Activated CD8-positive, alpha-beta memory T cell treated with anti-CD3 and anti-CD28 coated beads, Interleukin-2, amount 50 U/mL, for 4 hours (primary cell): ENCODE data around the gene TCFL5.

ENCODE experiments used
- DNase-seq: peaks from one replicate; pipeline ENCODE4 v3.0.0-alpha.2; 2020

The TCFL5 gene

DNA sequence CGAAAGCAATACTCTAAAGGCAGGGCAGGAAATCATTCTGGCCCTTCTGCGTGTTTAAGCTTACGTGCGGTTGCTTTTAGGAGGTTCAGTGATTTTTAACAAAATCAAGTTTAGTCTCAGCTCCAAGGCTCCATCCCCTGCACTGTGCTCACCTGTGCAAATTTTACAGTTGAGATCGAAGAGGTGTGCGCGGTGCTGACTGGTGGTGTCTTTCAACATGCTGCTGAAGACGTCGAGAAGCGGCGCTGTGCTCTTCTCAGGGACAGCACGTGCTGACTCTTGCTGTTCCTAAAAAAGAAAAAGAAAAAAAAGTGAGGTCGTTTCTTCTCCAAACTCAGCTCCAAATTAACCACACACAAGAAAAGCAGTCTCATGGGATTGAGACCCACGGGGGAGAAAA lies 32.6 kb upstream of the TCFL5 start:
- no peak for DNase-seq

- DNase-seq, result no peak
Measured at GRCh38 chr20:62893700-62894099, 32.1 kb upstream of the TCFL5 start.

DNA sequence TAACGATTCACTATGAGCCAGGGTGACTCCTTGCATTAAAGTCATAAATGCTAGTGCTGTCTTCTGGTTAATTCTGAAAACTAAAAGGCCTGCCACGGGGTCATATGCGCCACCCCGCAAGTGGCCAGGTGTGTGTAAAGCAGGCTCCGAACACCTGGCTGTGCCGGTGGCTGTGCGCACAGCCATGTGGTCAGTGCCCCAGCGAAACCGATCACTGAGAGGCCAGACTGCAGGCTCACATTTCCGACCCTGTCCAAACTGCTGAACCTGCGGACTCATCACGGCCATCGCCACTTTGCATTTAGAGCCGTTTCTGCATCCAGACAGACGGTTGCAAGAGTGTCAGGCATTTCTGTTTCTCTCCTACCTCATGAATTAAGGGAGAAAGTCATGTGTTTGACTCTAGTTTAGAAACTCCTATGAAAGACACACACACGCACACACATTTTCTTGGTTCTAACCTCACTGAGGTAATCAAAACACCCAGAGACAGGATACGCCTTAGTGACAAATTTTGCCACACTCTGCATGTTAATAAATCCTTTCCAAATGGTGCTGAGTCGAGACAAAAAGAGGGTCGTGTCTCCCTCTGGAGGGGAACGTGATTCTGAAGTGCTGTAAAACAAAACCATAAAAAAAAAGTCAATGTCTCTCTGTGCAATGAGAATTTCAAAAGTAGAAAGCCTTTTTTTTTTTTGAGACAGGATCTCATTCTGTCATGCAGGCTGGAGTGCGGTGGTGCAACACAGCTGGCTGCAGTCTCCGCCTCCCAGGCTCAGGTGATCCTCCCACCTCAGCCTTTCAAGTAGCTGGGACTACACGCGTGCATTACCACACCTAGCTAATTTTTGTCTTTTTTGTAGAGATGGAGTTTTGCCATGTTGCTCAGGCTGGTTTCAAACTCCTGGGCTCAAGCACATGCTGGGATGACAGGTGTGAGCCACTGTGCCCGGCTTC lies 31.0 kb upstream of the TCFL5 start:
- DNase-seq, result no peak

DNA sequence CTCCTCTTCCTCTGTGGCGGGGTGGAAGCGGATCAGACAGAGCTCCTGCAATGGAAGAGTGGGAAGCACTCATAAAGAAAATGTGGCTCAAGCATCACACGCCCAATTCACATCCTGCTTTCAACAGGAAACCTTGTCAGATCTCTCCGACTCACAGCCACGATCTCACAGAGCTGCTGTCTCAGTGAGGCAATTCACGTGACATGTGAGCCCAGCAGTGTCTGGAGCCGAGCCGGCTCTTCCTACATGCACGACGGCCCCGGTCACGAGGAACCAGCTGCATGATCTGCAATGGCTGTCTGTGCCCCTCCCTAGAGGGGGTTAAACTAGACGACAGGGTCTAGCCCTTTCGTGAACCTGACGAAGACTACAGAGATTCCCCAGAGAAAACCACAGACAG lies 29.5 kb upstream of the TCFL5 start:
- no peak for DNase-seq

- DNase-seq, result no peak
Measured at GRCh38 chr20:62890444-62890843, 28.8 kb upstream of the TCFL5 start.

GRCh38 chr20:62889871-62890270 lies 28.2 kb upstream of the TCFL5 start:
- DNase-seq, result no peak

- no peak for DNase-seq
Measured at GRCh38 chr20:62889411-62889810, 27.8 kb upstream of the TCFL5 start.

DNA sequence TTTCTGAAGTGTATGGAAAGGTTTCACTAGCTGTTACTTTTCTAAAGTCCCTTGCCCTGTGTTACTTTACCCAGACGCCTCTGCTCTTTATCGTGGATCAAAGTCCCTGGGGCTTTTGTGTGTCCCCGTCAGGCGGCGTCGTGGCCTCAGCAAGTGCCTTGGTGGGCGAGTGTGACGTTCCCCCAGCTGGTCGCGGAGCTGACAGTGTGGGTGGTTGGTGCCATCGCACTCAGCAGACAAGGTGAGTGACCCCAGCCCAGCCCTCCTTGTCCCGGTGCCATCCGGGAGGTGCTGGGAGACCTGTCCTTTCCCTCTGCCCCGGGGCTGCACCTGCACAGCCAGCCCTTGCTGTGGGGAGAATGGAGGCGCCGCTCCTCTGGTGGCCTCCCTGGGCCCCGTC lies 27.3 kb upstream of the TCFL5 start:
- no peak for DNase-seq

DNA sequence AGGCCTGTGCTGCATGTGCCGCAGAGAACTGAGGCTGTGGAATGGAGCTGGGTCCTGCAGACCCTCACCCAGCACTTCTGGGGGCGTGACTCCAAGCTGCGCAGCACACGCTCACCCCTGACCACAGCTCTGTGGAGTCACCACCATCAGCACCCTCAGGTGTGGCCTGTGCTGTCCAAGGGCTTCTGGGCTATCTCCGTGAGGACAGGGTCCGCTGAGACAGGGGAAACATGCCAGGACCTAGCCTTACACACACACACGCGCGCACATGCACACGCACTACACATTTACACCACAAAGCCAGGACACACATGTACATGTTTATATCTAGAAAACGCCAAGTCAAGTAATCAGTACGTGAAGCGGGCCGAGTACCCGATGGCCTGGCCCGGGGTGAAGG lies 26.8 kb upstream of the TCFL5 start:
- DNase-seq, result no peak

DNA sequence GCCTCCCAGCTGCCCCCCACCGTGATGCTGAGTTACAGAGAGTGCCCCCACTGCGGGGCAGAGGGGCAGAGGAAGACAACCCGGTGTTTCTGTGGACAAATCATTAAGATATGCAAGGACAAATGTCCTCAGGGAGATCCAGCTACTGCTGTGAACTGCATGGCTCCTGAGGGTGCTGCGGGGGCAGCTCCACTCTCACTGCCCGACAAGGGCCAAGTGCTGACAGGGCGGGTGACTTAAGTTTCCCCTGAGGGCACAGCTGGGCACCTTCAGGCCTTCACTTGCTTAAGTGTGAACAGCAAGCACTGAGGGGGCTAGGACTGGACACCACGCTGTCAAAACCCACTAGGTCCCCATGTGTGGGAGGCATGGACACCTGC lies 26.2 kb upstream of the TCFL5 start:
- no peak for DNase-seq

DNA sequence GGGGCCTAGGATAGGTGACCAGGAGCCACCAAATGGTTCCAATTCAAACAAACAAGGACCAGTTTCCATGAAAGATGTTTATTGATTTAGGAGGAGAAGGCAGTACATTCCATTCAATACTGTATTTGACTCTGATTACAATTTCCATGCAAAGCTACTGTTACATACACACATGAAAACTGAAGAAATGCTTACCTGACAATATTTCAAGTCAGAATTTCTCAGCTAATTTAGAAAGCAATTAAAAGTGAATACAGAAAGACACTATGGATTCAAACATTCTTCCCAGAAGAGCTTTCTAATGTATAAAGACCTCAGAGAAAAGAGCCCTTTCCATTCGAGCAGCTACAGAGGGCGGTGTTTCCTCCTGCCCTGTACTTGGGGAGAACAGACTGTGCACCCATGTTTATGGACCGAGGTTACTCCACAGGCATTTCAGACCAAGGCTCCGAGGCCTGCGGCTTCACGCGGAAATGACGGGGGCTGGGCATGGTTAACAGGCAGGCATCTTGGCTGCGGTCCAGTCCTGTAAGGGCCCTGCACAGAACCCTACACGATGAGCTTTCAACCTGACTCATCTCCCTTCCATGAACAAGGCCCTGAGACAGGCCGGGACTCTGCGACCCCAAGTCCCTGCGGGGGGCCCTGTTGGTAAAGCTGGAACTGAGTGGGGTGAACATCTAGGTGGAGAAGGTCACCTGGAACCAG lies 25.7 kb upstream of the TCFL5 start:
- DNase-seq, result no peak

GRCh38 chr20:62886709-62887058 lies 25.1 kb upstream of the TCFL5 start:
- DNase-seq, result no peak

DNA sequence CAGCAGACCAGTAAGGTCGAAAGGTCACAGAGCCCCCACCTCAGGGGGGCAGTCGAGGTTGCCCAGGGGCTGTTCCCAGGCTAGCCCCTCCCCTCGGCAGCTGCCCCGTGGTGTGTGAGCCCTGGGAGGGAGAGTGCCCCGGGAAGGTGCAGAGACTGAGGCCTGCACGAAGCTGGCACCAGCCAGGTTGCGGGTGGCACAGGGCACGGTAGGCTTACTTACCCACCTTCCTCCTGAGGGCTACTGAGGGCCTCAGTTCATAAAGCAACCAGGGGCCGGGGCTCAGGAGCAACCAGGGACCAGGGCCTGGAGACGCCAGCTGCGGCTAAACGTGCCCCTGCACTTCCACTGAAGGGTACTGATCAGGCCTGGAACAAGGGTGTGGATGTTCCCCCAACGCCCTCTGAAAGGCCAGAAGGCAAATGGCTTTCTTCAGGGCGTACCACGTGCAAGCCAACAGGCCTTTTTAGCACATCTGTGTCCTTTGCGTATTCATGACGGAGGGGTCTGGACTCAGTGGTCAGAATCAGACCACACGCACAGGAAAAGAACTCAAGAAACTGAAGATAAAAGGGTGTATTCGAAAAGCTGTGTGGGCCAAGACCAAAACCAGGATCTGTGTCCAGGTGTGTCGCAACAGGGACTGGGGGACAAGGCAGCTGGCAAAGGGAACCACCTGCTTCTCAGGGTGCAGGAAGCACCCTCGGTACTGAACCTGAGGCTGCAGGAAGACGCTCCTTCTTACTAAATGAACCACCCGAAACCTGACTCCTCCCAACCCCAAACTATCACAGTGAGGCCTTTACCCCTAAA lies 24.5 kb upstream of the TCFL5 start:
- no peak for DNase-seq

- DNase-seq, result no peak
Measured at GRCh38 chr20:62885046-62885895, 23.6 kb upstream of the TCFL5 start.

- no peak for DNase-seq
Measured at GRCh38 chr20:62884556-62884955, 22.9 kb upstream of the TCFL5 start.

DNA sequence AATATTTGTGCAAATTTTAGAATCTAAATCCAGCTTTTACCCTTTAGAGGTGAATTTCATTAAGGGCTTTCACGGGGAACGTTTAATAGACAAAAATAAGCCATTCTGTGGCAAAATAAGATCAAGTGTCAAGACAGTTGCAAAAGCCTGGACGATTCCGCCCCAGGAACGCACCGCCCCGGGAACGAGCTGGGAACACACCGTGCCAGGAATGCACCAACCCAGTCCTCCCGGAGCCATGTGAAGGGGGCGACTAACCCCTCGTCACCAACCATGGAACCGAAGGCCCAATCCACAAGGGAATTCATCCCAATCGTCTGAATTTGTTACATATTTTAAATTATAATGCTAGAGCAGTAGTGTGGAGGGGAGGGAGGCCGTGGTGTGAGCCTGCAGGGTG lies 20.8 kb upstream of the TCFL5 start:
- DNase-seq, result no peak

DNA sequence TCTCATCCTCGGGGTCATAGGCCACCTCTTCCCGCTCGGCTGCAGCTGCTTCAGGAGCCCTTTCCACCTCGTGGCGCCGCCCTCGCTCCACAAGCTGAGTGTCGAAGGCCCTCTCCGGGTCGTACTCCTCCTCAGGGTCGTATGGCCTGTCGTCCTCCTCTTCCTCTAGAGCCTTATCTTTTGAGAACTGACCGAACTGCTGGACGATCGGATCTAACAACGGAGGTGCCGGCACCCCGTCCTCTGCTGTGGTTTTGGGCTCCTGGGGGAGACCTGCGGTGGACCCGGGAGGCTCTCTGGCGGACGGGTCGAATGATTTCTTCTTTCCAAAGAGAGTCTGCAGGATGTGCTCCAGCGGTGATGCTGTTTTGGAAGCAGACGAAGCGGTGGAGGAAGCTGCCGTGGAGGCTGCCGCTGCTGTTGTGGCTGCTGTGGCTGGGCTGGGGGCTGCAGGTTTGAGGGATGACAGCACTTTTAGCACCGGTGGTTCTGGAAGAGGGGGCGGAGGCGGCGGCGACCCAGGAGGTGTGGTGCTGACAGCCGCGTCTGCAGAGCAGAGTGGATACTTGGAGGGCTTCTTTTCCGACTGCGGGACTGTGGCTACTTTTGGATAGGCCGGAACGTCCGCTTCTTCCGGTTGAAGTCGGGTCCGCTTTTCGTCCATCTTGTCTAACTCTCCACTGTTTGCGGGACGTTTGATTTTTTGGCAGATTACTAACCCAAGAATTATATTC lies 20.2 kb upstream of the TCFL5 start:
- no peak for DNase-seq

- DNase-seq, result no peak
Measured at GRCh38 chr20:62880935-62881661, 19.5 kb upstream of the TCFL5 start.

DNA sequence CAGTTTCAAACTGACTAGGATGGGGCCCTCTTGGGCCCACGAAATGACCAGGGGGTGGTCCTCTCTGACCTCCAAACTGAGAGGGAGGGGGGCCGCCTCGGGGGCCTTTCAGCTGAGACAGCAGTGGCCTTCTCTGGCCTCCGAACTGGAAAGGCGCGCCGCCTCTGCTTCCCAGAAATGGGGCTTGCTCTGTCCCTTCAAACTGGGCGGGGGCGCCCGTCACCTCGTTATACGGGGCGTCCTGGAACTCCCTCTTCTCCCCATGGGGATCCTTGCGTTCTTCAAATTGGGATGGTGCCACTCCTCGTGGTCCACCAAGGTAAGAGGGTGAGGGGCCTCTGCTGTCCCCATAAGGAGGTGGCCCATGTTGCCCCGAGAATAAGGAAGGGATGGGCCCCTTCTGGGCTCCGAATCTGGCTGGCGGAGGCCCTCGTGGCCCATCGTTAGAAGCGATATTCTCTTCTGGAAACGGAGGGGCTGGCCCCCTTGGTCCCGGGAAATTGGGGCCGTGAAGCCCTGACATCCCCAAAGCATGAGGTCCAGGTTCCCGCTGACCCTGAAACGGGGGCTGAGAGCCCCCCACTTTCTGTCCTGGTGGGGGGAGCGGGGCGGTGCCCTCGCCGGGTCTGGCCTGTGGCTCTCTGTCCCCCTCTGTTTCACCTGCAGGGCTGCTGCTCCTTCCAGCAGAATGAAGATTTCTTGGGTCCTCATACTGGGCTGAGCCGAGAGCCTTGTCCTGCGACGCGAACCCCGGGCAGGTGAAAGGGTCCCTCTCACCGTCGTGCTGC lies 18.7 kb upstream of the TCFL5 start:
- no peak for DNase-seq
